Tibial artery (tissue), 4 donors: ENCODE results near the gene CRHR2.
"Not testable (repeated sequence)": the region's sequence is repeated elsewhere in the genome, so short reads cannot be mapped to it uniquely, and the experiment has no call there.

Experiments used
- DNase-seq, 2 donors: peaks; one replicate each; pipeline ENCODE4 v3.0.0-alpha.2; 2019
- H3K27ac ChIP-seq, 2 donors: fragments of 200-600 bp; sonication (generic) in 1 of 2; 1 replicate in 1 of 2; 2 replicates in 1 of 2; pipeline ENCODE4 v1.5.1; 2018 to 2019; ENCODE audit warnings: mild to moderate bottlenecking in 1 of 2
- H3K27me3 ChIP-seq, 2 donors: fragments of 200-600 bp; sonication (generic) in 1 of 2; one replicate each; pipeline versions ENCODE4 v1.5.1 to v1.6.0; 2016 to 2019
- H3K36me3 ChIP-seq, 3 donors: fragments of 200-600 bp; sonication (generic) in 2 of 3; one replicate each; pipeline ENCODE4 v1.5.1; 2016 to 2019; ENCODE audit warnings: mild to moderate bottlenecking in 2 of 3
- H3K4me1 ChIP-seq, 4 donors: fragments of 200-600 bp; sonication (generic) in 2 of 4; 1 replicate in 3 of 4; 2 replicates in 1 of 4; pipeline ENCODE4 v1.5.1; 2016 to 2019
- H3K4me3 ChIP-seq, 2 donors: fragments of 200-600 bp; sonication (generic) in 1 of 2; 1 replicate in 1 of 2; 2 replicates in 1 of 2; pipeline ENCODE4 v1.5.1; 2018 to 2019; ENCODE audit warnings: mild to moderate bottlenecking in 2 of 2
- H3K9me3 ChIP-seq, 3 donors: fragments of 200-600 bp; sonication (generic) in 1 of 3; one replicate each; pipeline ENCODE4 v1.5.1; 2016 to 2019
- CTCF ChIP-seq, 2 experiments: fragments of 200-600 bp in 1 of 2; fragments of 450-650 bp in 1 of 2; IDR thresholded peaks; one replicate each; pipeline ENCODE4 v1.5.1; 2017 to 2019; ENCODE audit warnings: antibody characterized with exemption in 2 of 2, mild to moderate bottlenecking in 1 of 2, moderate library complexity in 1 of 2
- intact Hi-C: fragments of 100-400 bp; cut with DNase I; formaldehyde crosslinking; loops from one replicate; pipeline ENCODE4 v1.15.0; 2023; ENCODE audit warnings: low total_unique reads

The CRHR2 gene

DNA sequence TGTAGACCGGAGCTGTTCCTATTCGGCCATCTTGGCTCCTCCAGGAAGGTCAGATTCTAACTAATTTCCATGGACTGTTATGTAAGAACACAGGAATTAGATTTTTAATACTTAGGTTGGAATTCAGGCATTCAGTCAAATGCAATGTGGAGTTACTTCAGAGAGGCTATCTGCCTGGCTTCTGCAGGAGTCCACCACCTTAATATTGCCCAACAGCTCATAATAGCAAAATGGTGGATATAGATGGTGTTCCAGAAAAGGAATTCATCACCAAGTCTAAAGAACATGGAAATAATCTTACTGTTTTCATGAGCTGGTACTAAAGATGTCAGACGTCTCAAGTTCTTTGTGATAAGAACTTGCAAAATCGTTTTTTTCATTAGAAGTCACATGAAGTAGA lies 39.5 kb downstream of the CRHR2 start:
- Histone ChIP-seq H3K9me3 (no peaks in the 10 kb centered on the region), H3K4me1 (no peaks in the 10 kb centered on the region), H3K36me3 (peaks cover 0 to 22% (median 0%) of the 10 kb centered on the region in 3 donors), H3K27me3 (no peaks in the 10 kb centered on the region), H3K27ac (no peak overlapping the region), H3K4me3 (no peak overlapping the region)
- no peak for TF ChIP-seq CTCF (IDR thresholded peaks at IDR 0.05)
- intact Hi-C loops, result no loop called here
- DNase-seq, result no peak

GRCh38 chr7:30642322-30642721 lies 39.9 kb downstream of the CRHR2 start:
- not testable (repeated sequence) for H3K4me3 ChIP-seq

GRCh38 chr7:30635798-30636197 lies 46.5 kb downstream of the CRHR2 start:
- no peaks in the 10 kb centered on the region for H3K4me1 ChIP-seq
- no peak overlapping the region for H3K27ac ChIP-seq
- peaks cover 46 to 52% (median 51%) of the 10 kb centered on the region in 3 donors for H3K36me3 ChIP-seq
- no peaks in the 10 kb centered on the region for H3K27me3 ChIP-seq
- DNase-seq, result no peak
- H3K9me3 ChIP-seq, result no peaks in the 10 kb centered on the region
- intact Hi-C loops, result no loop called here
- H3K4me3 ChIP-seq, result no peak overlapping the region
- TF ChIP-seq CTCF (IDR thresholded peaks at IDR 0.05), result no peak

More at GRCh38 chr7:30642322-30642721, 39.9 kb downstream of the CRHR2 start:
- H3K9me3 ChIP-seq, DNase-seq, H3K27ac ChIP-seq, H3K27me3 ChIP-seq, intact Hi-C loops, H3K4me1 ChIP-seq: not testable (repeated sequence)
- peaks cover 0 to 21% (median 0%) of the 10 kb centered on the region in 3 donors for H3K36me3 ChIP-seq

DNA sequence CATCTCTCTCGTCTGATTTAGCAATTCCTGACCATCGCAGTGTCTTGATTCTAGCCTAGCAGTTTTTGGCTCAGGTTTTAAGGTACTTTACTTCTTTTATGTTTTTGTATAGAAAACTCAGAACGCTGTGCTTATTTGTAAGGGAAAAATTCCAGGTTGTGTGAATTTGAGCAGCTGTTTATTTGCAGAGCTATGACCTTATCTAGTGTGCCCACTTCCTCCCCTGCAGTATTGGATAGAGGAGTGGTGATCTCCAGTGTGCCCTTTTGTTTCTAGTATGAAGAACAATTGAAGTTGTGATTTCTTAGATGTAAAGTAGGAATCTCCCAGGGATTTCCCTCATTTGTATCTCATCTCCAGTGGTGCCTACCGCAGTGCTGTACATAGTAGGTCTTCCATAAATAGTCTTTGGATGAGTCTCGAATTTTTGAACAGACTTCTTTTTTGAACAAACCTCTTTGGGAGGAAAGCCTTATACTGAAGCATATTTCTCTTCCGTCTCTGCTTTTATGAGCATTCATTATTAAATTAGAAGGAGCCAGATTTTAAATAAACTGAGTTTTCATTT lies 47.5 kb downstream of the CRHR2 start:
- Histone ChIP-seq H3K36me3 (peaks cover 51 to 62% (median 55%) of the 10 kb centered on the region in 3 donors), H3K27me3 (no peaks in the 10 kb centered on the region), H3K27ac (no peak overlapping the region)

DNA sequence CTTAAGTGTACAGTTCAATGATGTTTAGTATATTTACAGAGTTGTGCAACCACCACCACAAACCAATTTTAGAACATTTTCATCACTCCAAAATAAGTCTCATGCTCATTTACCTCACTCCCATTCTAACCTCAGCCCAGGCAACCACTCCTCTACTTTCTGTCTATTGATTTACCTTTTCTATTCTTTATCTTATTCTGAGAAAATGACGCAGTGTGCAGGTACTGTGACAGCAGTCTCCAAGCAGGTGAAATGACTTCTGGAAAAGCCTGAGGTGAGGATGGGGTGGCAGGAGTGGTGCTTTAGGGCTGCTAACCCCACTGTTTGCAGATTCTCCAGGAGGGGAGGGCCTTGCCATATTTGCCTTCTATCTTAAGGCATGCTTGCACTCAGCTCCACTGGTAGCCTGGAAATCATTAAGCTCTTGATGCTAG lies 48.0 kb downstream of the CRHR2 start:
- no peak for DNase-seq
- Histone ChIP-seq H3K27me3 (no peaks in the 10 kb centered on the region), H3K4me3 (no peak overlapping the region), H3K9me3 (no peaks in the 10 kb centered on the region), H3K4me1 (no peaks in the 10 kb centered on the region), H3K27ac (no peak overlapping the region), H3K36me3 (peaks cover 54 to 67% (median 60%) of the 10 kb centered on the region in 3 donors)
- no peak for TF ChIP-seq CTCF (IDR thresholded peaks at IDR 0.05)
- intact Hi-C loops, result no loop called here

More for the DNA sequence above, 47.5 kb downstream of the CRHR2 start:
- H3K9me3 ChIP-seq, result no peaks in the 10 kb centered on the region
- TF ChIP-seq CTCF (IDR thresholded peaks at IDR 0.05), result no peak
- no peak overlapping the region for H3K4me3 ChIP-seq
- DNase-seq, result no peak
- H3K4me1 ChIP-seq, result no peaks in the 10 kb centered on the region
- intact Hi-C loops, result no loop called here

- Histone ChIP-seq H3K9me3 (no peaks in the 10 kb centered on the region), H3K27me3 (no peaks in the 10 kb centered on the region), H3K4me3 (no peak overlapping the region), H3K27ac (no peak overlapping the region), H3K36me3 (peaks cover 64 to 76% (median 65%) of the 10 kb centered on the region in 3 donors), H3K4me1 (no peaks in the 10 kb centered on the region)
- TF ChIP-seq CTCF (IDR thresholded peaks at IDR 0.05), result no peak
- intact Hi-C loops, result no loop called here
- no peak for DNase-seq
Measured at GRCh38 chr7:30633223-30633622, 49.0 kb downstream of the CRHR2 start.
